Mucosa of rectum (tissue), 2 donors: Measurements from ENCODE around the gene PACSIN2.
"Not testable (repeated sequence)": the region's sequence is repeated elsewhere in the genome, so short reads cannot be mapped to it uniquely, and the experiment has no call there.

Experiments used
- H3K27ac ChIP-seq, 2 donors: one replicate each; pipeline ENCODE4 v1.7.0; 2013; ENCODE audit warnings: inconsistent platforms in 2 of 2, low read depth in 2 of 2, low read length in 2 of 2
- H3K27me3 ChIP-seq, 2 donors: one replicate each; pipeline ENCODE4 v1.7.0; 2013; ENCODE audit warnings: low read length in 2 of 2; ENCODE audit not compliant: control insufficient read depth in 2 of 2, insufficient read depth in 2 of 2
- H3K36me3 ChIP-seq, 2 donors: one replicate each; pipeline ENCODE4 v1.7.0; 2013; ENCODE audit warnings: low read length in 2 of 2; ENCODE audit not compliant: control insufficient read depth in 2 of 2, insufficient read depth in 2 of 2
- H3K4me1 ChIP-seq, 2 donors: one replicate each; pipeline ENCODE4 v1.7.0; 2013; ENCODE audit warnings: low read length in 2 of 2, mild to moderate bottlenecking in 1 of 2; ENCODE audit not compliant: control insufficient read depth in 2 of 2, insufficient read depth in 2 of 2
- H3K4me3 ChIP-seq, 2 donors: one replicate each; pipeline ENCODE4 v1.7.0; 2013; ENCODE audit warnings: low read length in 2 of 2
- H3K9ac ChIP-seq, 2 donors: one replicate each; pipeline ENCODE4 v1.7.0; 2013; ENCODE audit warnings: low read length in 2 of 2, low read depth in 1 of 2, mild to moderate bottlenecking in 1 of 2
- H3K9me3 ChIP-seq, 2 donors: one replicate each; pipeline ENCODE4 v1.7.0; 2013; ENCODE audit warnings: low read length in 2 of 2; ENCODE audit not compliant: control insufficient read depth in 2 of 2
- donor health status: healthy.
- donor health status: Normal muscosa, but diverticular disease.

PACSIN2 gene

GRCh38 chr22:42924436-42924835 is 90.5 kb downstream of the PACSIN2 start:
- Histone ChIP-seq H3K4me3 (no peak overlapping the region), H3K9me3 (no peaks in the 10 kb centered on the region), H3K27me3 (no peaks in the 10 kb centered on the region), H3K36me3 (no peaks in the 10 kb centered on the region), H3K4me1 (peaks cover 6 to 13% of the 10 kb centered on the region in 2 donors), H3K27ac (no peak overlapping the region), H3K9ac (no peak overlapping the region)

GRCh38 chr22:42922374-42923191 is 92.4 kb downstream of the PACSIN2 start:
- Histone ChIP-seq H3K27ac (peak overlapping the region in 1 of 2 donors; percentile 35), H3K4me1 (peaks cover 0 to 11% of the 10 kb centered on the region in 2 donors), H3K4me3 (no peak overlapping the region)

GRCh38 chr22:42920101-42920820 is 94.7 kb downstream of the PACSIN2 start:
- Histone ChIP-seq H3K4me3 (no peak overlapping the region), H3K36me3 (no peaks in the 10 kb centered on the region), H3K4me1 (peaks cover 0 to 11% of the 10 kb centered on the region in 2 donors), H3K9ac (no peak overlapping the region), H3K9me3 (no peaks in the 10 kb centered on the region), H3K27ac (no peak overlapping the region), H3K27me3 (no peaks in the 10 kb centered on the region)

More at GRCh38 chr22:42922374-42923191, 92.4 kb downstream of the PACSIN2 start:
- no peak overlapping the region for H3K9ac ChIP-seq
- no peaks in the 10 kb centered on the region for H3K27me3 ChIP-seq
- H3K9me3 ChIP-seq, result no peaks in the 10 kb centered on the region
- H3K36me3 ChIP-seq, result no peaks in the 10 kb centered on the region

GRCh38 chr22:42919199-42919598 is 95.8 kb downstream of the PACSIN2 start:
- no peak overlapping the region for H3K4me3 ChIP-seq
- H3K4me1 ChIP-seq, result peaks cover 0 to 11% of the 10 kb centered on the region in 2 donors
- no peaks in the 10 kb centered on the region for H3K27me3 ChIP-seq
- no peak overlapping the region for H3K9ac ChIP-seq
- no peaks in the 10 kb centered on the region for H3K9me3 ChIP-seq
- no peak overlapping the region for H3K27ac ChIP-seq
- H3K36me3 ChIP-seq, result no peaks in the 10 kb centered on the region

- Histone ChIP-seq H3K9me3 (no peaks in the 10 kb centered on the region), H3K36me3 (no peaks in the 10 kb centered on the region), H3K4me1 (peaks cover 0 to 11% of the 10 kb centered on the region in 2 donors), H3K27ac (no peak overlapping the region), H3K9ac (no peak overlapping the region), H3K4me3 (no peak overlapping the region), H3K27me3 (no peaks in the 10 kb centered on the region)
These were observed 96.4 kb downstream of the PACSIN2 start for GRCh38 chr22:42918500-42918899.

- not testable (repeated sequence) for H3K4me3 ChIP-seq, H3K27ac ChIP-seq, H3K4me1 ChIP-seq
These were observed 97.6 kb downstream of the PACSIN2 start for GRCh38 chr22:42917358-42917757.

GRCh38 chr22:42915980-42916765 is 98.8 kb downstream of the PACSIN2 start:
- Histone ChIP-seq H3K27me3 (no peaks in the 10 kb centered on the region), H3K4me1 (peaks cover 0 to 4% of the 10 kb centered on the region in 2 donors), H3K9ac (no peak overlapping the region), H3K9me3 (no peaks in the 10 kb centered on the region), H3K36me3 (peaks cover 0 to 6% of the 10 kb centered on the region in 2 donors), H3K4me3 (no peak overlapping the region), H3K27ac (no peak overlapping the region)

More at GRCh38 chr22:42917358-42917757, 97.6 kb downstream of the PACSIN2 start:
- H3K9ac ChIP-seq, H3K27me3 ChIP-seq, H3K9me3 ChIP-seq, H3K36me3 ChIP-seq: not testable (repeated sequence)

- H3K27ac ChIP-seq, result no peak overlapping the region
- no peaks in the 10 kb centered on the region for H3K9me3 ChIP-seq
- no peak overlapping the region for H3K4me3 ChIP-seq
- peaks cover 0 to 2% of the 10 kb centered on the region in 2 donors for H3K4me1 ChIP-seq
- H3K27me3 ChIP-seq, result no peaks in the 10 kb centered on the region
- H3K9ac ChIP-seq, result no peak overlapping the region
- peaks cover 6 to 16% of the 10 kb centered on the region in 2 donors for H3K36me3 ChIP-seq
These were observed 100.4 kb downstream of the PACSIN2 start for GRCh38 chr22:42914511-42915076.

GRCh38 chr22:42913874-42914510 is 101.0 kb downstream of the PACSIN2 start:
- Histone ChIP-seq H3K27me3 (no peaks in the 10 kb centered on the region), H3K9ac (no peak overlapping the region), H3K36me3 (peaks cover 11 to 22% of the 10 kb centered on the region in 2 donors), H3K4me1 (no peaks in the 10 kb centered on the region), H3K4me3 (no peak overlapping the region), H3K9me3 (no peaks in the 10 kb centered on the region), H3K27ac (no peak overlapping the region)
